ENCODE measurements around the gene FRMPD4.

FRMPD4 gene

DNA sequence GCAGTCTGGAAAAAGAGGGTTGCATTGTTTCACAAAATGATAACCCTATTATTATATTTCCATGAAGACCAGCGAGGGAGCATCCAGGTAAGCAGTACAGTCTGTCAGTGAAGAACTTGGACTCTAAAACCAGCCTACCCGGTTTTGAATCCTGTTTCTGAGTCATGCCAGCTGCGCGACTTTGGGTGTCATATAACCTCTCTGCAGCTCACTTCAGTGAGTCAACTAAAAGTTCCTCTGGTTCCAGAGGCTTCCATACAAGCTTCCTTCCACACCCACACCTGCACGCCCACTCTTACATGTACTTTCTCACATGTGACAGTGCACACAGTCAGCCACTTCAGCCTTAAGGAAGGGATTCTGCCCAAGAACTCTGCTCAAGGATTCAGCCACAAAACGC lies 603.1 kb downstream of the FRMPD4 start:
- H3K36me3 ChIP-seq (ENCODE audit: control insufficient read depth in 1 of 2, insufficient read depth in 2 of 2, low read length in 2 of 2) = no peaks in the 10 kb centered on the region
- no peaks in the 10 kb centered on the region for H3K9me3 ChIP-seq (ENCODE audit: control insufficient read depth in 1 of 2, low read length in 2 of 2)
- no peaks in the 10 kb centered on the region for H3K4me1 ChIP-seq (ENCODE audit: control insufficient read depth in 1 of 2, insufficient read depth in 2 of 2, low read length in 2 of 2)
- H3K9ac ChIP-seq (ENCODE audit: low read depth in 1 of 2, low read length in 2 of 2) = no peak overlapping the region
- H3K27ac ChIP-seq (ENCODE audit: low read depth, low read length) = no peak overlapping the region
- no peak overlapping the region for H3K4me3 ChIP-seq (ENCODE audit: low read depth in 1 of 2, low read length in 2 of 2)
- H3K27me3 ChIP-seq (ENCODE audit: control insufficient read depth in 1 of 2, insufficient read depth in 2 of 2, low read length in 2 of 2) = no peaks in the 10 kb centered on the region

GRCh38 chrX:12747433-12747832 lies 609.2 kb downstream of the FRMPD4 start:
- Histone ChIP-seq H3K4me1 (ENCODE audit: control insufficient read depth in 1 of 2, insufficient read depth in 2 of 2, low read length in 2 of 2) (no peaks in the 10 kb centered on the region), H3K27me3 (ENCODE audit: control insufficient read depth in 1 of 2, insufficient read depth in 2 of 2, low read length in 2 of 2) (no peaks in the 10 kb centered on the region), H3K36me3 (ENCODE audit: control insufficient read depth in 1 of 2, insufficient read depth in 2 of 2, low read length in 2 of 2) (no peaks in the 10 kb centered on the region), H3K9me3 (ENCODE audit: control insufficient read depth in 1 of 2, low read length in 2 of 2) (no peaks in the 10 kb centered on the region), H3K9ac (ENCODE audit: low read depth in 1 of 2, low read length in 2 of 2) (no peak overlapping the region), H3K27ac (ENCODE audit: low read depth, low read length) (no peak overlapping the region), H3K4me3 (ENCODE audit: low read depth in 1 of 2, low read length in 2 of 2) (no peak overlapping the region)

GRCh38 chrX:12751887-12752286 lies 613.6 kb downstream of the FRMPD4 start:
- Histone ChIP-seq H3K4me1 (ENCODE audit: control insufficient read depth in 1 of 2, insufficient read depth in 2 of 2, low read length in 2 of 2) (no peaks in the 10 kb centered on the region), H3K4me3 (ENCODE audit: low read depth in 1 of 2, low read length in 2 of 2) (no peak overlapping the region), H3K9ac (ENCODE audit: low read depth in 1 of 2, low read length in 2 of 2) (no peak overlapping the region), H3K36me3 (ENCODE audit: control insufficient read depth in 1 of 2, insufficient read depth in 2 of 2, low read length in 2 of 2) (no peaks in the 10 kb centered on the region), H3K9me3 (ENCODE audit: control insufficient read depth in 1 of 2, low read length in 2 of 2) (no peaks in the 10 kb centered on the region), H3K27ac (ENCODE audit: low read depth, low read length) (no peak overlapping the region), H3K27me3 (ENCODE audit: control insufficient read depth in 1 of 2, insufficient read depth in 2 of 2, low read length in 2 of 2) (no peaks in the 10 kb centered on the region)

- Histone ChIP-seq H3K27ac (ENCODE audit: low read depth, low read length) (no peak overlapping the region), H3K27me3 (ENCODE audit: control insufficient read depth in 1 of 2, insufficient read depth in 2 of 2, low read length in 2 of 2) (no peaks in the 10 kb centered on the region), H3K36me3 (ENCODE audit: control insufficient read depth in 1 of 2, insufficient read depth in 2 of 2, low read length in 2 of 2) (no peaks in the 10 kb centered on the region), H3K4me1 (ENCODE audit: control insufficient read depth in 1 of 2, insufficient read depth in 2 of 2, low read length in 2 of 2) (no peaks in the 10 kb centered on the region), H3K9me3 (ENCODE audit: control insufficient read depth in 1 of 2, low read length in 2 of 2) (no peaks in the 10 kb centered on the region), H3K9ac (ENCODE audit: low read depth in 1 of 2, low read length in 2 of 2) (no peak overlapping the region), H3K4me3 (ENCODE audit: low read depth in 1 of 2, low read length in 2 of 2) (no peak overlapping the region)
Measured at GRCh38 chrX:12753366-12753765, 615.1 kb downstream of the FRMPD4 start.

GRCh38 chrX:12758291-12758690 lies 620.0 kb downstream of the FRMPD4 start:
- Histone ChIP-seq H3K4me1 (ENCODE audit: control insufficient read depth in 1 of 2, insufficient read depth in 2 of 2, low read length in 2 of 2) (no peaks in the 10 kb centered on the region), H3K9ac (ENCODE audit: low read depth in 1 of 2, low read length in 2 of 2) (no peak overlapping the region), H3K9me3 (ENCODE audit: control insufficient read depth in 1 of 2, low read length in 2 of 2) (no peaks in the 10 kb centered on the region), H3K27me3 (ENCODE audit: control insufficient read depth in 1 of 2, insufficient read depth in 2 of 2, low read length in 2 of 2) (no peaks in the 10 kb centered on the region), H3K36me3 (ENCODE audit: control insufficient read depth in 1 of 2, insufficient read depth in 2 of 2, low read length in 2 of 2) (no peaks in the 10 kb centered on the region), H3K27ac (ENCODE audit: low read depth, low read length) (no peak overlapping the region), H3K4me3 (ENCODE audit: low read depth in 1 of 2, low read length in 2 of 2) (no peak overlapping the region)

DNA sequence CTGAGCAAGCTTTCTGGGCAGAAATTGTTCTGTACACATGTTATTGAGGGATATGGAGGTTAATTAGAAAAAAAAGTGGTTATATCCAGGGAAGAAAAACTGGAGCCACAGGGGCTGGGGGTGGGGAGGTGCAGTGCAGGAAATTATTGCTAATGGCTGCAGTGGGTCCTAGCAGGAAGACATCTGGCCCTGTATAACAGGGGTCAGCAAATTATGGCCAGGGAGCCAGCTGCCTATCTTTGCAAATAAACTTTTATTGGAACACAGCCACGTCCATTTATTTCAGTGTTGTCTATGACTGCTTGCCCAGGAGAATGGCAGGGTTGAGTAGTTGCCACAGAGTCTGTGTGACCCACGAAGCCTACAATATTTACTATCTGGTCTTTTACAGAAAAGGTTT lies 629.6 kb downstream of the FRMPD4 start:
- H3K9me3 ChIP-seq (ENCODE audit: control insufficient read depth in 1 of 2, low read length in 2 of 2) = no peaks in the 10 kb centered on the region
- H3K4me3 ChIP-seq (ENCODE audit: low read depth in 1 of 2, low read length in 2 of 2) = no peak overlapping the region
- H3K4me1 ChIP-seq (ENCODE audit: control insufficient read depth in 1 of 2, insufficient read depth in 2 of 2, low read length in 2 of 2) = no peaks in the 10 kb centered on the region
- H3K36me3 ChIP-seq (ENCODE audit: control insufficient read depth in 1 of 2, insufficient read depth in 2 of 2, low read length in 2 of 2) = no peaks in the 10 kb centered on the region
- H3K27me3 ChIP-seq (ENCODE audit: control insufficient read depth in 1 of 2, insufficient read depth in 2 of 2, low read length in 2 of 2) = no peaks in the 10 kb centered on the region
- no peak overlapping the region for H3K9ac ChIP-seq (ENCODE audit: low read depth in 1 of 2, low read length in 2 of 2)
- no peak overlapping the region for H3K27ac ChIP-seq (ENCODE audit: low read depth, low read length)

DNA sequence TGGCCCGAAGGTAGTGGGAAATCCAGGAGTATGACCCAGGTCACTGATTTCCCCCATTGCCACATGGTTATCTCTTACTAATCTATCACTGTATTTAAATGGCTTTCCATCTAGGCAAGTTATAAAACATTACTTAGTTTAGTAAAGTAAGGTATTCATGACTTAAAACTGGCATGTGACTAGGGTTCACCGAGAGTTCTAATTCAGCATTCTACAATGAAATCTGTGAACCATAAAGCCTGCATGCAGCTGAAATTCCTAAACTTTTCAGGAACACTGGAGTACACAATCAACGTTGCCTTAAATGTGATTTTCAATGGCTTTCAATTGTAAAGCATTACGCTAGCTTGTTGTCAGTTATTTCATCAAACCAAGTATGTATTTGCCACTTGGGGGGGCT lies 630.2 kb downstream of the FRMPD4 start:
- no peaks in the 10 kb centered on the region for H3K36me3 ChIP-seq (ENCODE audit: control insufficient read depth in 1 of 2, insufficient read depth in 2 of 2, low read length in 2 of 2)
- H3K27ac ChIP-seq (ENCODE audit: low read depth, low read length) = no peak overlapping the region
- H3K27me3 ChIP-seq (ENCODE audit: control insufficient read depth in 1 of 2, insufficient read depth in 2 of 2, low read length in 2 of 2) = no peaks in the 10 kb centered on the region
- no peaks in the 10 kb centered on the region for H3K9me3 ChIP-seq (ENCODE audit: control insufficient read depth in 1 of 2, low read length in 2 of 2)
- H3K4me1 ChIP-seq (ENCODE audit: control insufficient read depth in 1 of 2, insufficient read depth in 2 of 2, low read length in 2 of 2) = no peaks in the 10 kb centered on the region
- no peak overlapping the region for H3K4me3 ChIP-seq (ENCODE audit: low read depth in 1 of 2, low read length in 2 of 2)
- H3K9ac ChIP-seq (ENCODE audit: low read depth in 1 of 2, low read length in 2 of 2) = no peak overlapping the region

DNA sequence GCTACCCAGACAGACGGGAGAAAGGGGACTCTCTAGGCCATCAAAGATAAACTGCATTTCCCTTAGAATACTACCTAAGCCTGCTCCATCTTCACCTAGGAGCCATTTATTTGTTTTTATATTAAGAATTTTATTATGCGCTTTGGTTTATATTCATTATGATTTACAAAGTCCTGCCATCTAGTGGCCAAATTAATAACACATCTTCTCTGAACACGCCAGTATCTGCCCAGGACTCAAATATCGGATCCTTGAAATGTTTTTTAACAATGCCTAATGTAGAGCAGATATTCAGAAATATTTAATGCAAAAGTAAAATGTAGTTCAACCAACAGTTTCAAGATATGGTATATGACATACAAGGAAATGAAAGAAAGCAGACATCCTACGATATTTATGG lies 632.2 kb downstream of the FRMPD4 start:
- Histone ChIP-seq H3K9ac (ENCODE audit: low read depth in 1 of 2, low read length in 2 of 2) (no peak overlapping the region), H3K4me3 (ENCODE audit: low read depth in 1 of 2, low read length in 2 of 2) (no peak overlapping the region), H3K27me3 (ENCODE audit: control insufficient read depth in 1 of 2, insufficient read depth in 2 of 2, low read length in 2 of 2) (no peaks in the 10 kb centered on the region), H3K9me3 (ENCODE audit: control insufficient read depth in 1 of 2, low read length in 2 of 2) (no peaks in the 10 kb centered on the region), H3K4me1 (ENCODE audit: control insufficient read depth in 1 of 2, insufficient read depth in 2 of 2, low read length in 2 of 2) (no peaks in the 10 kb centered on the region), H3K36me3 (ENCODE audit: control insufficient read depth in 1 of 2, insufficient read depth in 2 of 2, low read length in 2 of 2) (no peaks in the 10 kb centered on the region), H3K27ac (ENCODE audit: low read depth, low read length) (no peak overlapping the region)

DNA sequence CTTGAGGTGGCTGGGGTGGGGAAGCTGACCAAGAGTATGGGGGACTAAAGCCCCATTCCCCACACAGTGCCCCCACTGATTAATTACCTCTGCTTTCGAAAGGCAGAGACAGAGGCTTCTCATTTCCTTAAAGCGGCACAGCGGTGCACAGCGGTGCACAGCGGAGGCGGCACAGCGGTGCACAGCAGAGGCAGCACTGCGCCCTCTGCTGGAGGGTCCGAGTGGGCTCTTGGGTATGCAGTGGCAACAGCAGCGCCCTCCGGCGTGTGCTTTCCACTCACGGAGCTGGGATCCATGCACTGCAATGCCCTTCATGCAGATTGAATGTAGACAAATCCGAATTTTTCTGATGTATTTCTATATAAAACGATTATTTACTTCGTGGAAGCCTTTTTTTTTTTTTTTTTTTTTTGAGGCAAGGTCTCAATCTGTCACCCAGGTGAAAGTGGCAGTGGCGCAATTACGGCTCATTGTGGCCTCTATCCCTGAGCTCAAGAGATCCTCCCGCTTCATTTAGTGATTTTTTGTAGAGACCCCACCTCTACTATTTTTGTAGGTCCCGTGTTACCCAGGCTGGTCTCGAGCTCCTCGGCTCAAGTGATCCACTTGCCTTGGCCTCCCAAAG lies 633.3 kb downstream of the FRMPD4 start:
- Histone ChIP-seq H3K27ac (ENCODE audit: low read depth, low read length) (no peak overlapping the region), H3K9ac (ENCODE audit: low read depth in 1 of 2, low read length in 2 of 2) (no peak overlapping the region), H3K9me3 (ENCODE audit: control insufficient read depth in 1 of 2, low read length in 2 of 2) (no peaks in the 10 kb centered on the region), H3K27me3 (ENCODE audit: control insufficient read depth in 1 of 2, insufficient read depth in 2 of 2, low read length in 2 of 2) (no peaks in the 10 kb centered on the region), H3K4me1 (ENCODE audit: control insufficient read depth in 1 of 2, insufficient read depth in 2 of 2, low read length in 2 of 2) (no peaks in the 10 kb centered on the region), H3K4me3 (ENCODE audit: low read depth in 1 of 2, low read length in 2 of 2) (no peak overlapping the region), H3K36me3 (ENCODE audit: control insufficient read depth in 1 of 2, insufficient read depth in 2 of 2, low read length in 2 of 2) (no peaks in the 10 kb centered on the region)
